GM12892 (cell line): ENCODE measurements around the gene ADARB2.

ENCODE experiments used
- POLR2A ChIP-seq: IDR thresholded peaks from 2 replicates; pipeline ENCODE4 v1.6.1; 2011; ENCODE audit warnings: low read depth, low read length, control low read depth
- TAF1 ChIP-seq: IDR thresholded peaks from 2 replicates; pipeline ENCODE4 v1.6.1; 2011; ENCODE audit warnings: low read depth, mild to moderate bottlenecking, control low read depth, low read length, borderline replicate concordance

DNA sequence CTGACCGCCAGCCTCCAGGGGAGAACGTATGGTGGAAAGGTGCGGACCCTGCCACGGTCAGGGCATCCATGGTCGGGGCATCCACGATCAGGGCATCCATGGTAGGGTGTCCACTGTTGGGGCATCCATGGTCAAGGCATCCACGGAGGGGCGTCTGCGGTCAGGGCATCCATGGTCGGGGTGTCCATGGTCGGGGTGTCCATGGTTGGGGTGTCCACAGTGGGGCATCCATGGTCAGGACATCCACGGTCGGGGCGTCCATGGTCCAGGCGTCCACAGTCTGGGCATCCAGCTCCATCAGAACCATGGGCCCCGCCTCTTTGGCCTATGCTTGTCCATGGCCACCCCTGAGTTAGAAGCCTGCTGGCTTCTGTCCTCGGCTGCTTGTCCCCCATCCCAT, 148.1 kb downstream of the ADARB2 start:
- TF ChIP-seq POLR2A (no peak), TAF1 (no peak)
